ENCODE data around the gene RPL18.
A peak's percentile ranks its signal among the peaks of the same experiment; 100 is the strongest.

The RPL18 gene

GRCh38 chr19:48664476-48664875, 45.5 kb upstream of the RPL18 start:
- Histone ChIP-seq H3K27me3 (ENCODE audit: insufficient read depth, low read depth) (peaks cover 2% of the 10 kb centered on the region; the same call in 1 of the 2 replicates), H3K4me2 (no peak overlapping the region), H3K79me2 (ENCODE audit: insufficient read depth, low read depth) (no peaks in the 10 kb centered on the region), H3K4me1 (ENCODE audit: low read depth, poor library complexity, severe bottlenecking) (peaks cover 13% of the 10 kb centered on the region), H3K27ac (no peak overlapping the region), H2AFZ (ENCODE audit: low read depth) (no peak overlapping the region), H4K20me1 (ENCODE audit: insufficient read depth) (no peaks in the 10 kb centered on the region), H3K4me3 (IDR thresholded peaks at IDR 0.05; ENCODE audit: insufficient read depth, low read depth, low read length) (no peak overlapping the region), H3K9ac (no peak overlapping the region), H3K36me3 (ENCODE audit: insufficient read depth) (no peaks in the 10 kb centered on the region)
- TF ChIP-seq CTCF (conservative IDR thresholded peaks at IDR 0.05; ENCODE audit: low read depth, low read length): no peak

DNA sequence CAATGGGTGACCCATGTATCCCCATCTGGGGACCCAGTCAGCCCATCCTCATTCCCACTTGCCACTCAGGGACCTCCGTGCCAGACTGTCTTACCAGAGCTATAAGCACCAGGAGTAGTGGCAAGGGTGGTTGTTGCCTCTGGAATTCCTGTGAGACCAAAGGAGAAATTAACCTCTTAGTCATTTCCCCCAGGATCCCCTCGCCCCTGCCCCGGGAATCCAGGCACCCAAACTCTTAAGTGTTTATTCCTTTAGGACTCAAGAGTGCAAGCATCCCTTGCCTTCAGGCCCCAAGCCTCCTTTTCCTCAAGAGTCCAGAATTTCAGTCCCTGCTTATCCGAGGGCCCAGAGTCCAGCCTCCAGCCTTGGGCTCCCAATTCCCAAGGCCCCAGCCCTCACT, 44.7 kb upstream of the RPL18 start:
- Histone ChIP-seq H3K36me3 (ENCODE audit: insufficient read depth) (no peaks in the 10 kb centered on the region), H3K4me2 (no peak overlapping the region), H3K9ac (no peak overlapping the region), H4K20me1 (ENCODE audit: insufficient read depth) (no peaks in the 10 kb centered on the region), H2AFZ (ENCODE audit: low read depth) (no peak overlapping the region), H3K79me2 (ENCODE audit: insufficient read depth, low read depth) (no peaks in the 10 kb centered on the region), H3K4me1 (ENCODE audit: low read depth, poor library complexity, severe bottlenecking) (peaks cover 13% of the 10 kb centered on the region), H3K4me3 (IDR thresholded peaks at IDR 0.05; ENCODE audit: insufficient read depth, low read depth, low read length) (no peak overlapping the region), H3K27ac (no peak overlapping the region), H3K27me3 (ENCODE audit: insufficient read depth, low read depth) (peaks cover 6% of the 10 kb centered on the region; the same call in 1 of the 2 replicates)
- TF ChIP-seq CTCF (conservative IDR thresholded peaks at IDR 0.05; ENCODE audit: low read depth, low read length): no peak

DNA sequence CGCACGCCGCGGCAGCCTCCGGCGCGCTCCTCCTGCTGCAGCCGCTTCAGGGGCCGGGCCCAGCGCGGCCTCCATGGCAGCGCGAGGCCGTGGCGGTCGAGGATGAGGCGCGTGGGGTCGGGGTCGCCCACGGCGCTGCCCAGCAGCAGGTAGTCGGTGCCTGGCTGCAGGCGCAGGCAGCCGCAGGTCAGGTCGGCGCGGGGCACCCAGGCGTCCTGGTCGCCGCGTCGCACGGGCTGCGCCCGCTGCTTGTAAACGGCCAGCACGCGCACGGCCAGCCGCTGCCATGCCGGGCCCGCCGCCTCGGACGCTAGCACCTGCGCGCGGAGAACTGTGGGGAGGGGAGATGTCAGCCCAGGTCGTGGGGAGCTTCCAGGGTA, 42.7 kb upstream of the RPL18 start:
- H3K79me2 ChIP-seq (ENCODE audit: insufficient read depth, low read depth): no peaks in the 10 kb centered on the region
- TF ChIP-seq CTCF (conservative IDR thresholded peaks at IDR 0.05; ENCODE audit: low read depth, low read length): no peak
- peak overlapping the region; percentile 77; the same call in 1 of the 2 replicates for H2AFZ ChIP-seq (ENCODE audit: low read depth)
- H3K36me3 ChIP-seq (ENCODE audit: insufficient read depth): no peaks in the 10 kb centered on the region
- H3K4me3 ChIP-seq (IDR thresholded peaks at IDR 0.05; ENCODE audit: insufficient read depth, low read depth, low read length): no peak overlapping the region
- peaks cover 13% of the 10 kb centered on the region for H3K4me1 ChIP-seq (ENCODE audit: low read depth, poor library complexity, severe bottlenecking)
- no peak overlapping the region for H3K27ac ChIP-seq
- peaks cover 23% of the 10 kb centered on the region for H3K27me3 ChIP-seq (ENCODE audit: insufficient read depth, low read depth)
- no peaks in the 10 kb centered on the region for H4K20me1 ChIP-seq (ENCODE audit: insufficient read depth)
- H3K9ac ChIP-seq: no peak overlapping the region
- 0 out of 2 replicates have a peak overlapping the region, but pooled peaks have one; percentile 46 for H3K4me2 ChIP-seq

- no peak for TF ChIP-seq CTCF (conservative IDR thresholded peaks at IDR 0.05; ENCODE audit: low read depth, low read length)
- peak overlapping the region; percentile 40; the same call in 1 of the 2 replicates for H3K9ac ChIP-seq
- peak overlapping the region; percentile 77 for H2AFZ ChIP-seq (ENCODE audit: low read depth)
- H3K4me1 ChIP-seq (ENCODE audit: low read depth, poor library complexity, severe bottlenecking): peaks cover 13% of the 10 kb centered on the region
- peak overlapping the region; percentile 46 for H3K4me2 ChIP-seq
- H4K20me1 ChIP-seq (ENCODE audit: insufficient read depth): no peaks in the 10 kb centered on the region
- no peaks in the 10 kb centered on the region for H3K36me3 ChIP-seq (ENCODE audit: insufficient read depth)
- H3K4me3 ChIP-seq (IDR thresholded peaks at IDR 0.05; ENCODE audit: insufficient read depth, low read depth, low read length): no peak overlapping the region
- H3K27me3 ChIP-seq (ENCODE audit: insufficient read depth, low read depth): peaks cover 30% of the 10 kb centered on the region
- H3K79me2 ChIP-seq (ENCODE audit: insufficient read depth, low read depth): no peaks in the 10 kb centered on the region
- peak overlapping the region; percentile 61 for H3K27ac ChIP-seq
These were observed 42.1 kb upstream of the RPL18 start for GRCh38 chr19:48660852-48661710.
